ENCODE measurements around the gene ZSCAN5B. TPM values are rescaled to one million over a fixed set of nuclear protein-coding genes. Genes with fewer than 3 reads are reported as not detected.
"Not testable (repeated sequence)": the region's sequence is repeated elsewhere in the genome, so short reads cannot be mapped to it uniquely, and the experiment has no call there.

The ZSCAN5B gene
- total RNA-seq, 4 donors from 2014 or later: not detected

DNA sequence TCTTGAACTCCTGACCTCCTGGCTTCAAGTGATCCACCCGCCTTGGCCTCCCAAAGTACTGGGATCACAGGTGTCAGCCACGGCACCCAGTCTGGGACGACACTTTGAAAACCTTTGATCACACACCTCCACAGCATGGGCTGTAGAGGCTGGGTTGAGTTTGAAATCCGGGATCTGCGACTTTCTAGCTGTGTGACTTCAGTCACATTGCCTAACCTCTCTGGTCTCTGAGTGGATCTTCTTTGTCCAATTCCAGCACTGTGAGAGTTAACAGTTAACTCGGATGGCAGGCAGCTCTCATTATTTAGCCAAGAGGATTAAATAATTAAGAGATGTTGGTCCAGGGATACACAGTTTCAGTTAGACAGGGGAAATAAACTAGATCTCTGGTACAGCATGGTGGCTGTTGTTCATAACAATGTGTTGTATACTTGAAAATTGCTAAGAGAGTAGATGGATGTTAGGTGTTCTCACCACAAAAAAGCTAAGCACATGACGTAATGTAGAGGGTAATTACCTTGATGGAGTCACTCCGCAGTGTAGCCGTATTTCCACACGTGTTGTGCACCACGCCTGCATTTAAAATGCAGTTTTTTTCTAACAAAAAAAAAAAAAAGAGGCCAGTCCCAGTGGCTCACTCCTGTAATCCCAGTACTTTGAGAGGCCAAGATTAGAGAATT is 19.9 kb downstream of the ZSCAN5B start:
- H3K27ac ChIP-seq: no peak overlapping the region
- H3K4me3 ChIP-seq: no peak overlapping the region
- DNase-seq (no peak), ATAC-seq (no peak)
- H3K27me3 ChIP-seq: peaks cover 0 to 11% (median 3%) of the 10 kb centered on the region in 3 donors
- no peaks in the 10 kb centered on the region for H3K9me3 ChIP-seq
- TF ChIP-seq, protein P1, sequence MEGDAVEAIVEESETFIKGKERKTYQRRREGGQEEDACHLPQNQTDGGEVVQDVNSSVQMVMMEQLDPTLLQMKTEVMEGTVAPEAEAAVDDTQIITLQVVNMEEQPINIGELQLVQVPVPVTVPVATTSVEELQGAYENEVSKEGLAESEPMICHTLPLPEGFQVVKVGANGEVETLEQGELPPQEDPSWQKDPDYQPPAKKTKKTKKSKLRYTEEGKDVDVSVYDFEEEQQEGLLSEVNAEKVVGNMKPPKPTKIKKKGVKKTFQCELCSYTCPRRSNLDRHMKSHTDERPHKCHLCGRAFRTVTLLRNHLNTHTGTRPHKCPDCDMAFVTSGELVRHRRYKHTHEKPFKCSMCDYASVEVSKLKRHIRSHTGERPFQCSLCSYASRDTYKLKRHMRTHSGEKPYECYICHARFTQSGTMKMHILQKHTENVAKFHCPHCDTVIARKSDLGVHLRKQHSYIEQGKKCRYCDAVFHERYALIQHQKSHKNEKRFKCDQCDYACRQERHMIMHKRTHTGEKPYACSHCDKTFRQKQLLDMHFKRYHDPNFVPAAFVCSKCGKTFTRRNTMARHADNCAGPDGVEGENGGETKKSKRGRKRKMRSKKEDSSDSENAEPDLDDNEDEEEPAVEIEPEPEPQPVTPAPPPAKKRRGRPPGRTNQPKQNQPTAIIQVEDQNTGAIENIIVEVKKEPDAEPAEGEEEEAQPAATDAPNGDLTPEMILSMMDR (IDR thresholded peaks at IDR 0.05 in 4 of 5, conservative IDR thresholded peaks at IDR 0.05 in 1 of 5): no peak
- no peak for TF ChIP-seq POLR2A (IDR thresholded peaks at IDR 0.05)
- in situ Hi-C loops (cut with MboI; ENCODE audit: low sequenced_read_pairs in 4 of 4): no loop called here
- H3K36me3 ChIP-seq: no peaks in the 10 kb centered on the region
- no peaks in the 10 kb centered on the region for H3K4me1 ChIP-seq
- intact Hi-C loops (cut with DNase I; ENCODE audit: low total_unique reads): no loop called here

DNA sequence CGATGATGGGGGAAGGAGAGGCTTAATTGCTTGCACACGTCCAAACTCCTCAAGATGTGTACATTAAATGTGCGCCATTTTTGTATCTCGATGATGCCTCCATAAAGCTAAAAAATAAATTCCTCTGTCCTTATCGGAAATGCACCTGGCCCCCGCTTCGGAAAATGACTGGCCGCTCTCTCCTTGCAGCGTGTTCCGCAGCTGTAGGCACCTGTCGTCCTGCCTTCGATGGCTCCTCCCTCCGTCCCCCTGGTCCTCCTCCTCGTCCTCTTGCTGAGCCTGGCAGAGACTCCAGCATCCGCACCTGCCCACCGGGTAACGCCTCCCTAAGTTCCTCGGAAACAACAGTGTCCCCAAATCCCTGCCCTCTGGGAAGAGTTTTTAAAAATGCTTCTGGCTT is 20.7 kb downstream of the ZSCAN5B start:
- DNase-seq: no peak
- Histone ChIP-seq H3K27me3 (peaks cover 0 to 11% (median 3%) of the 10 kb centered on the region in 3 donors), H3K27ac (no peak overlapping the region), H3K36me3 (no peaks in the 10 kb centered on the region), H3K4me1 (no peaks in the 10 kb centered on the region), H3K4me3 (no peak overlapping the region), H3K9me3 (no peaks in the 10 kb centered on the region)
- intact Hi-C loops (cut with DNase I; ENCODE audit: low total_unique reads): no loop called here
- no peak for ATAC-seq
- in situ Hi-C loops (cut with MboI; ENCODE audit: low sequenced_read_pairs in 4 of 4): no loop called here
- no peak for TF ChIP-seq POLR2A (IDR thresholded peaks at IDR 0.05)
- TF ChIP-seq, protein P1 (IDR thresholded peaks at IDR 0.05 in 4 of 5, conservative IDR thresholded peaks at IDR 0.05 in 1 of 5): no peak

DNA sequence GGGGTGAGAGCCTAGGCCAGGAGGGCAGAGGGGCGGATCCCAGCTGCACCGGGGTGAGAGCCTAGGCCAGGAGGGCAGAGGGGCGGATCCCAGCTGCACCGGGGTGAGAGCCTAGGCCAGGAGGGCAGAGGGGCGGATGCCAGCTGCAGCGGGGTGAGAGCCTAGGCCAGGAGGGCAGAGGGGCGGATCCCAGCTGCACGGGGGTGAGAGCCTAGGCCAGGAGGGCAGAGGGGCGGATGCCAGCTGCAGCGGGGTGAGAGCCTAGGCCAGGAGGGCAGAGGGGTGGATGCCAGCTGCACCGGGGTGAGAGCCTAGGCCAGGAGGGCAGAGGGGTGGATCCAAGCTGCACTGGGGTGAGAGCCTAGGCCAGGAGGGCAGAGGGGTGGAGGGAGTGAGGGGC is 21.3 kb downstream of the ZSCAN5B start:
- DNase-seq; ATAC-seq; H3K36me3 ChIP-seq; intact Hi-C loops (cut with DNase I; ENCODE audit: low total_unique reads); H3K27ac ChIP-seq; in situ Hi-C loops (cut with MboI; ENCODE audit: low sequenced_read_pairs in 4 of 4); H3K4me1 ChIP-seq; H3K9me3 ChIP-seq; H3K4me3 ChIP-seq: not testable (repeated sequence)
- peaks cover 0 to 11% (median 3%) of the 10 kb centered on the region in 3 donors for H3K27me3 ChIP-seq

DNA sequence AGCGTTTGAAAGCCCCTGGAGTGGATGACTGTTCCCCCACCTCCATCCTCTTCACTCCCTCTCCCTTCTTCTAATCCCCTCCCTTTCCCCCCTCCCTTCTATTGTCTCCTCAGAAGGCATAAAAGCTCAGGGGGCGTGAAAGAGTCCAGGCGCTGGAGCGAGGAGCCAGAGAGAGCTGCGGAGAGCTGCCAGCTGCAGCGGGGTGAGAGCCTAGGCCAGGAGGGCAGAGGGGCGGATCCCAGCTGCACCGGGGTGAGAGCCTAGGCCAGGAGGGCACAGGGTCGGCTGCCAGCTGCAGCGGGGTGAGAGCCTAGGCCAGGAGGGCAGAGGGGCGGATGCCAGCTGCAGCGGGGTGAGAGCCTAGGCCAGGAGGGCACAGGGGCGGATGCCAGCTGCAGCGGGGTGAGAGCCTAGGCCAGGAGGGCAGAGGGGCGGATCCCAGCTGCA is 21.7 kb downstream of the ZSCAN5B start, which contains the start of gene GALP:
GALP (plus strand) TSS at position 148 of the 447 bp plus-strand sequence. CDS start 1,101 bp downstream, outside the sequence.
- H3K27ac ChIP-seq; H3K9me3 ChIP-seq; H3K36me3 ChIP-seq; H3K4me3 ChIP-seq; intact Hi-C loops (cut with DNase I; ENCODE audit: low total_unique reads); ATAC-seq; H3K4me1 ChIP-seq; DNase-seq; in situ Hi-C loops (cut with MboI; ENCODE audit: low sequenced_read_pairs in 4 of 4): not testable (repeated sequence)
- H3K27me3 ChIP-seq: peaks cover 0 to 11% (median 3%) of the 10 kb centered on the region in 3 donors

DNA sequence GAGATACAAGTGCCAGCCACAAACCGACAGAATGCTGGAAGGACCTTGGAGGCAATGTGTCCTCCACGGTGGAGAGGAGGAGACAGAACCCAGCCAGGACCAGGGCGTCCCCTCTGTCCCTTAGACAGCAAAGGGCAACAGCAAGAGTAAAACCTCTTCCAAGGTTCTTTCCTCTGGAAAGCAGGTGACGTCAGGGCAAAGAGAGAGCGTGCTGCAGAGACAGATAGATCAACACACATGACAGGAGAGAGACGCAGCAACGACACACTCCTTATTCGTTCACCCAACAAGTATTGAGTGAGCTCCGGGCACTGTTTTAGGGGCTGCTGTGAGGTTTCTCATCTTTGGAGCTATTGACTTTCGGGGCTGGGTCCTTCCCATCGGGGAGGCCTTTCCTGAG is 23.0 kb downstream of the ZSCAN5B start:
- ATAC-seq (no peak), DNase-seq (no peak)
- Histone ChIP-seq H3K4me3 (no peak overlapping the region), H3K36me3 (no peaks in the 10 kb centered on the region), H3K27me3 (peaks cover 0 to 11% (median 3%) of the 10 kb centered on the region in 3 donors), H3K27ac (no peak overlapping the region), H3K9me3 (no peaks in the 10 kb centered on the region), H3K4me1 (no peaks in the 10 kb centered on the region)
- no peak for TF ChIP-seq POLR2A (IDR thresholded peaks at IDR 0.05)
- TF ChIP-seq, protein P1 (IDR thresholded peaks at IDR 0.05 in 4 of 5, conservative IDR thresholded peaks at IDR 0.05 in 1 of 5): no peak
- in situ Hi-C loops (cut with MboI; ENCODE audit: low sequenced_read_pairs in 4 of 4): no loop called here
- intact Hi-C loops (cut with DNase I; ENCODE audit: low total_unique reads): no loop called here

Data from gastrocnemius medialis (tissue), 4 donors.